Transverse colon (tissue), 4 donors: ENCODE measurements around the gene PRRC1. TPM values are rescaled to one million over a fixed set of nuclear protein-coding genes. Genes with fewer than 3 reads are reported as not detected.

Experiments used
- DNase-seq: peaks from one replicate; pipeline ENCODE4 v3.0.0-alpha.2; 2019
- H3K27ac ChIP-seq, 4 donors: fragments of 200-600 bp; sonication (generic); 2 replicates each; pipeline ENCODE4 v1.5.1; 2016 to 2018; ENCODE audit warnings: inconsistent platforms in 4 of 4
- H3K27me3 ChIP-seq: fragments of 200-600 bp; sonication (generic); 2 replicates; pipeline ENCODE4 v1.5.1; 2017; ENCODE audit warnings: inconsistent platforms
- H3K36me3 ChIP-seq, 4 donors: fragments of 200-600 bp; sonication (generic); 2 replicates each; pipeline ENCODE4 v1.5.1; 2017 to 2019; ENCODE audit warnings: inconsistent platforms in 4 of 4
- H3K4me1 ChIP-seq, 4 donors: fragments of 200-600 bp; sonication (generic); 2 replicates each; pipeline ENCODE4 v1.5.1; 2017 to 2020; ENCODE audit warnings: inconsistent platforms in 4 of 4
- H3K4me3 ChIP-seq, 4 donors: fragments of 200-600 bp; sonication (generic); 1 replicate in 1 of 4; 2 replicates in 3 of 4; pipeline versions ENCODE4 v1.5.1 to v1.6.1; 2017 to 2019; ENCODE audit warnings: inconsistent platforms in 4 of 4
- H3K9me3 ChIP-seq, 2 donors: fragments of 200-600 bp; sonication (generic); 2 replicates each; pipeline ENCODE4 v1.5.1; 2017 to 2019; ENCODE audit warnings: inconsistent platforms in 2 of 2
- CTCF ChIP-seq, 5 experiments: fragments of 200-600 bp in 3 of 5; fragments of 450-650 bp in 2 of 5; sonication (generic) in 3 of 5; IDR thresholded peaks; 1 replicate in 2 of 5; 2 replicates in 3 of 5; pipeline ENCODE4 v1.5.1; 2016 to 2017; ENCODE audit warnings: antibody characterized with exemption in 5 of 5, inconsistent platforms in 3 of 5, mild to moderate bottlenecking in 2 of 5, moderate library complexity in 1 of 5
- EP300 ChIP-seq: sonication (generic); formaldehyde crosslinking; IDR thresholded peaks from one replicate; pipeline ENCODE4 v1.6.1; 2017; ENCODE audit warnings: antibody characterized with exemption, low read depth
- POLR2A ChIP-seq: fragments of 450-650 bp; IDR thresholded peaks from one replicate; pipeline ENCODE4 v1.6.1; 2016; ENCODE audit warnings: antibody characterized with exemption, mild to moderate bottlenecking, moderate library complexity
- POLR2AphosphoS5 ChIP-seq, 3 donors: sonication (generic); formaldehyde crosslinking; IDR thresholded peaks; one replicate each; pipeline ENCODE4 v1.6.1; 2016; ENCODE audit warnings: antibody characterized with exemption in 3 of 3
- WGBS, 2 donors: methylation state at CpG; one replicate each; pipeline ENCODE4 v1.1.5; 2018; ENCODE audit warnings: low coverage in 1 of 2; 5-methylcytosine and 5-hydroxymethylcytosine counted together
- in situ Hi-C, 4 donors: fragments of 200-750 bp; cut with MboI; loops; one replicate each; pipeline versions ENCODE4 v1.15.0 to v1.15.1; 2017; ENCODE audit warnings: low sequenced_read_pairs in 3 of 4, low pct_ligation_motif_present in 1 of 4, low pct_unique_long_range_greater_than_20kb in 1 of 4
- intact Hi-C: fragments of 100-400 bp; cut with DNase I; formaldehyde crosslinking; loops from one replicate; pipeline ENCODE4 v1.15.1; 2023; ENCODE audit warnings: low total_unique reads
- total RNA-seq, 4 donors: library from RNA; depleted of rRNA; stranded (reverse); fragments of >200 nt; gene quantifications; one replicate each; pipeline ENCODE4 v1.1.0, GENCODE V29; 2016

The PRRC1 gene
- total RNA-seq, 4 donors from 2014 or later = 11.2 to 56.0 (median 29.4) TPM

DNA sequence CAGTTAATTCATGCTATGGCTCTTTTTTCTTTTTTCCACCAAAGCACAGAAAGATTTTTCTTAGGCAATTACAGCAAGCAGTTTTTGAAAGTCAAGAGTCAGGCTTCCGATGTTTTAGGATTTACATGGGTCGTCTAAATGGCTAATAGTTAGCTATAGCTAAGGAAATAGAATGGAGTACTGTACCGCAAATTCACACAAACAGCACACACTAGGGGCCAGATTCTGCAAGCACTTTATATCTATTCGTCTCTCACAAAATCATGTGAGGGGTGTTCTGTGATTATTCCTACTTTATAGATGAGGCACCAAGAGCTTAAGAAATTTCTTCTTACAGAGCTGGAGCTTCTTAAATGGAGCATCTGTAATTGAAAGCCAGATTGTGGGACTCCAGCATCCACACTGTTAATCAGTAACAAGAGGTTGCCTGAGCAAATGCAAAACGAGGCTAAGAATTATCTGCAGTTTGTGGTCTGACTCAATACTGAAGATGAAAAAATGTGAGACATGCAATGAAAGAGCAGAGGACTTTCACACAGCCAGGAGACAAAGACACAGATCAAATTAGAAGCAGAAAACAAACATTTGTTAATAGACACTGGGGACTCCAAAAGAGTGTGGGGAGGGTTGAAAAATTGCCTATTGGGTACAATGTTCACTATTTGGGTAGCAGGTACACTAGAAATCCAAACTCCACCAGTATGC lies 68.8 kb downstream of the PRRC1 start:
- no peaks in the 10 kb centered on the region for H3K9me3 ChIP-seq
- no peak for TF ChIP-seq POLR2A
- TF ChIP-seq POLR2AphosphoS5 (IDR thresholded peaks at IDR 0.05) = no peak
- TF ChIP-seq EP300 = no peak
- TF ChIP-seq CTCF (IDR thresholded peaks at IDR 0.05) = no peak
- in situ Hi-C loops = loop anchor here in 1 of 4 donors (25.0 kb wide), 1 partner anchor 926 kb away; no protein-coding TSS in a partner anchor
- no peak for DNase-seq
- H3K27me3 ChIP-seq = no peaks in the 10 kb centered on the region
- intact Hi-C loops = no loop called here
- H3K36me3 ChIP-seq = no peaks in the 10 kb centered on the region
- WGBS, 2 donors = 59 to 65% methylated on average over 5 of the region's 5 CpGs
- H3K27ac ChIP-seq = no peak overlapping the region
- H3K4me3 ChIP-seq = no peak overlapping the region
- no peaks in the 10 kb centered on the region for H3K4me1 ChIP-seq

GRCh38 chr5:127586811-127587210 lies 69.4 kb downstream of the PRRC1 start:
- no peaks in the 10 kb centered on the region for H3K9me3 ChIP-seq
- no peaks in the 10 kb centered on the region for H3K27me3 ChIP-seq
- H3K36me3 ChIP-seq = no peaks in the 10 kb centered on the region
- no peak overlapping the region for H3K4me3 ChIP-seq
- intact Hi-C loops (no loop called here), in situ Hi-C loops (loop anchor here in 1 of 4 donors (25.0 kb wide), 1 partner anchor 925 kb away; no protein-coding TSS in a partner anchor)
- H3K27ac ChIP-seq = no peak overlapping the region
- no peak for TF ChIP-seq POLR2A
- no peak for TF ChIP-seq EP300
- no peak for TF ChIP-seq POLR2AphosphoS5 (IDR thresholded peaks at IDR 0.05)
- DNase-seq = no peak
- no peaks in the 10 kb centered on the region for H3K4me1 ChIP-seq

GRCh38 chr5:127587246-127587917 lies 69.9 kb downstream of the PRRC1 start:
- H3K9me3 ChIP-seq = no peaks in the 10 kb centered on the region
- no peak for DNase-seq
- TF ChIP-seq POLR2A (no peak), EP300 (no peak), POLR2AphosphoS5 (IDR thresholded peaks at IDR 0.05) (no peak), CTCF (IDR thresholded peaks at IDR 0.05) (no peak)
- no peaks in the 10 kb centered on the region for H3K36me3 ChIP-seq
- no peak overlapping the region for H3K4me3 ChIP-seq
- no peaks in the 10 kb centered on the region for H3K4me1 ChIP-seq
- H3K27ac ChIP-seq = no peak overlapping the region
- WGBS, 2 donors = 47 to 51% methylated on average over 3 to 4 of the region's 4 CpGs
- no peaks in the 10 kb centered on the region for H3K27me3 ChIP-seq
- intact Hi-C loops = no loop called here
- in situ Hi-C loops = loop anchor here in 1 of 4 donors (25.0 kb wide), 1 partner anchor 925 kb away; no protein-coding TSS in a partner anchor

DNA sequence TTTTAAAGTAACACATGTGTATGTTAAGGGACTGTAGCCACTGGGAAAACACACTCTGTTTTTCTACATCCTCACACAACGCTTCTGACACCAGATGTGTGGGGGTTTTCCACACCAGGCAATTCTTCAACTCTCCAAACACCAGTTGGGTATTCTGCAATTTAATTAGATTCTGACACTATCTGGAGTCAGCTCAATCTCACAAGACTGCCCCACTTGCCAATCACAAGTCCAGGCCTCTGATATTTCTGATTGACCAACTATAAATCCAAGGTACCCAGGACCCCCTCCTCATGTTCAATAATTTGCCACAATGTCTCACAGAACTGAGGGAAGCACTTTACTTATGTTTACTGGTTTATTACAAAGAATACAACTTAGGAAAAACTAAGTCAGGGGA lies 70.9 kb downstream of the PRRC1 start:
- intact Hi-C loops = no loop called here
- Histone ChIP-seq H3K27me3 (no peaks in the 10 kb centered on the region), H3K4me3 (no peak overlapping the region), H3K36me3 (no peaks in the 10 kb centered on the region), H3K27ac (no peak overlapping the region), H3K9me3 (no peaks in the 10 kb centered on the region), H3K4me1 (no peaks in the 10 kb centered on the region)
- in situ Hi-C loops = loop anchor here in 1 of 4 donors (25.0 kb wide), 1 partner anchor 924 kb away; no protein-coding TSS in a partner anchor
- TF ChIP-seq EP300 (no peak), POLR2A (no peak), CTCF (IDR thresholded peaks at IDR 0.05) (no peak), POLR2AphosphoS5 (IDR thresholded peaks at IDR 0.05) (no peak)
- DNase-seq = no peak
- 57 to 78% methylated on average over 1 of the region's 1 CpG for WGBS, 2 donors
